GM18498 (cell line): ENCODE data around the gene TBC1D21.

Source experiments
- ATAC-seq: cut with Tn5 transposase; IDR thresholded peaks from one replicate; pipeline ENCODE4 v1.9.1; 2021; ENCODE audit warnings: mild to moderate bottlenecking, moderate library complexity; ENCODE audit not compliant: unreplicated experiment

The TBC1D21 gene

DNA sequence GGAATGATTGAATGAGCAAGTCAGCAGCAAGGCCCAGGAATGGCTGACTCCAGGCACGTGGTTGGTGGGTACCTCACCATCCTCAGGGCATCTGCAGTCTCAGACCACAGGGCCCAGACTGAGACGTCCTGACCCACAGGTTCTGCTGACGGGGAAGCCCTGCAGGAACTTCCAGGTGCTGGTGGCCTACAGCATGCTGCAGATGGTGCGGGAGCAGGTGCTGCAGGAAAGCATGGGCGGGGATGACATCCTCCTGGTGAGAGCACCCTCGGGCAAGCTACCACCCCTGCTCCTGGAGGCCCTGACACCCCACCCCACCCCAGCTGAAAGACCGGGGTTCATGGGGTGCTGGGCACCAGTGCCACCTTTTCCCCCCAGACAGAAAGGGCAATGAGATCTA lies 14.1 kb downstream of the TBC1D21 start:
- no peak for ATAC-seq

DNA sequence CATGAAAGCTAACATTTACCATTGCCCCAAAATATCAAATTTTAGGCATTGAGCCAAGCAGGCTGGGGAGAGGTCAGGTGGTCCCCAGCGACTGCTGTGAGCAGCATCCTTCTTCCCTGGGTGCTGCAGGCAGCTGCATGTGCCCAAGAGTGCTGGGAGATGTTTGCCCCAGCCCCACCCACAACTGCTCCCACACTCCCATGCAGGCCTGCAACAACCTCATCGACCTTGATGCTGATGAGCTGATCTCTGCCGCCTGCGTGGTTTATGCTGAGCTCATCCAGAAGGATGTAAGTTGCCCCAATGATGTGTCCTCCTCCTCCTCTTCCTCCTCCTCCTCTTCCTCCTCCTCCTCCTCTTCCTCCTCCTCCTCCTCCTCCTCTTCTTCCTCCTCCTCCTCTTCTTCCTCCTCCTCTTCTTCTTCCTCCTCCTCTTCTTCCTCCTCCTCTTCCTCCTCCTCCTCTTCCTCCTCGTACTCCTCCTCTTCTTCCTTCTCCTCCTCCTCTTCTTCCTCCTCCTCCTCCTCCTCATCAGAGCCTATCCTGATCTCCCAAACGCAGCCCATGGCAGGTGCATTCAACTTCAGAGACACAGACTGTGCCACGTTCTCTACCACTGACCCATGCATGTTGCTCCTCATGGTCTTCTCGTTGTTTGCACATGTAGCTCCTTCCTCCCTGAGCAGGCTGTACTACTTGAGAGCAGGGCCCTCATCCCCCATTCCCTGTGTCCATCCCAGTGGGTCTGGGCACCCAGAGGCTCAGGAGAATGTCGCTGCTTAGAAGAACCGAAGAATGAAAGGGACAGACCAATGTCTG lies 15.1 kb downstream of the TBC1D21 start:
- no peak for ATAC-seq

DNA sequence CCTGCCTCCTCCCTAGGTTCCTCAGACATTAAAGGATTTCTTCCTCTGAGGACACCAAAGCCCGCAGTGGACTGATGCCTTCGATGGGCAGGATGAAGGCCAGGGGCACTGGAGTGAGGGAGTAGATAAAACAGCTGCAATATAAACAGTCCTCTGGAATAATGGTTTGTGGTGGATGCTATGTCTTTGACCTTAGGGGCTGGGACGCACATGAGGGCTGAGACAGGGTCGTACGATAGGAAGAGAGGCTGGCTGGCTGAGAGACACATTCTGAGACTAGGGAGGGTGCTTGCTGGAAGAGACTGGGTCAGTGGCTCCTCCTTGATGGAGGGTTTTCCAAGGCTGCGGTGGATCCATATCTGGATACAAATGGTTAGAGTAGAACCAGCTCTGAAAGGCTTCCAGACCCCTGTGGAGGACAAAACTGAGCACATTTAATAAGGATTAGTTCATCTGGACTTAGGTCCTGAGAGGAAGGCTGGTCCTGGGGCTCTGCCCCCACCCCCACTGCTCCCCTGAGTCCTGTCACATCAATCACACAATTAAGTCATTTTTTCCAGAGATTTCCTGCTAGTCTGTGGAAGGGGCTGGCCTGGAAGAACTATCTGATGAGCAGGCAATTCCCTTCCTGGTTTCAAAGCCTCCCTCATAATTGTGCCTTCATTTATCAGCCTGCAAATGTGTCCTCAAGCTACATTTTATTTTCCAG lies 15.8 kb downstream of the TBC1D21 start:
- ATAC-seq, result no peak

GRCh38 chr15:73889762-73890124 lies 16.4 kb downstream of the TBC1D21 start:
- no peak for ATAC-seq

DNA sequence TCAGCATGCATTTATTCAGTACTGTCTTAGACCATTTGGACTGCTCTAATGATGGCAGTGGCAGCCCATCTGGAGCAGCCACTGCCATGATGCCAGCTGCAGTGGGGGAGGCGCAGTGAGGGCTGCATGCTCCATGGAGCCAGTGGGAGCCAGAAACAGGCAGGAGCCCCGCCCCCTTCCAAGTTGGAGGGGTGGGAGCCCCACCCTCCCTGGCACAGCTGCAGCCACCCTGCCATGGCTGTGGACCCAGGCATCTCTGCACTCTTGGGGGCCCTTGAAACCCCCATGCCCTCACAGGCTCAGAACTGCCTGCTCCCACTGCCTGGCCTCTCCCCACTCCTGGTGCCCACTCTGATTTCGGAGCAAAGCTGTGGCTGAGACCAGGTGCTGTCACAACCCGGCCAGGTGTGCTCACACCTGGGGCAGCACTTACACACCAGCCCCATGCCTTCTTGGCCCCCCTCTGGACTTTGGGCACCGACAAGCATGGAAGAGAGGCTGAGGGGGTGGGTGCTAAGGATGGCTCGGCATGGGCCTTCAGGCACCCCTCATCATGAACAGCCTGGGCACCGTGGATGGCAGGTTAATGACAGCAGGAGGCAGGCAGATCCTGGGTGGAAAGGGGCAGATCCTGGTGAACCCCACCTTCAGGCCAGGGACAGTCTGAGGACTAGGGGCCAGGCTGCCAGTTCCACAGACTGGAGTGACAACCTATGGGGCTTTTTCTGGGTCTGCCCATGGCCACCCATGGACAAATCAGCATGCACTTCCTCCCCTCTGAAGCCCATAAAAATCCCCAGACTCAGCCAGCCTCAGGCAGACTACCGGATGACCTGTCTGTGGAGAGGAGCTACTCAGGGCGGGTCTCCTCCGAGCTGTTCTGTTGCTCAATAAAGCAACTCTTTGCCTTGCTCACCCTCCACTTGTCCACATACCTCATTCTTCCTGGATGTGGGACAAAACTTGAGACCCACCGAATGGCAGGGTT lies 18.3 kb downstream of the TBC1D21 start:
- ATAC-seq, result no peak

DNA sequence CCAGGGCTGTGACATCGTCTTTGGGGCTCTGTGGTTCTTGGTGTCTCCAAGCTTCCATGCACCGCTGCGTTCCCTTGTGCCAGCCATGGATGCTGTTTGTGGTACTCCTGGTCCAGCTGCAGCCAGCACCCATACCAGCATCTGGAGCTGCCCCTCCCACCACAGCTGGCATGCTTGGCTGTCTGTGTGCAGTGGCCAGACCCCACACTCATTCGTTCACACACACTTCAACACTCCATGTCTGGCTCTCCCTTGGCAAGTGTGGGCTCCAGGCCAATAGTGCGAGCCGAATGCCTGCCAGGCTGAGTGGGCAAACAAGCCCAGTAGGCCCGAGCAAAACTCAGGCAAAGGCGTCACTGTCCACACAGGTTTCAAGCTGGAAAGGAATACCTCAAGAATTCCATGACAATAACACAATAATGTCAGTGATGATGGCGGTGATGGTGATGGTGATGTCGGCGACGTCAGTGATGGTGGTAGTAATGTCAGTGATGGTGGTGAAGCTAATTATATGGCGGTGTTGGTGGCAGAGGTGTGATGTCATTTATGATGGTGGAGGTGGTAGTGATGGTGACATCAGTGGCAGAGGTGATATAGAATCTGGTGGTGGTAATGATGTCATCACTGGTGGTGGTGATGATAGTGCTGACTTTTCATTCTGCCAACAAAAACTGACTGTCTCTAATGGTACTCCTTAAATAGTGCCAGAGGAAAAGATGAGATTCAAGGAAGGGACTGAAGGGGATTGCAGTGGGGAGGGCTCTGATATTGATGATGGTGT lies 19.3 kb downstream of the TBC1D21 start:
- ATAC-seq, result no peak

- no peak for ATAC-seq
Measured at GRCh38 chr15:73894133-73894814, 20.9 kb downstream of the TBC1D21 start.

GRCh38 chr15:73897441-73898261 lies 24.3 kb downstream of the TBC1D21 start:
- ATAC-seq, result no peak

- no peak for ATAC-seq
Measured at GRCh38 chr15:73899197-73900094, 26.1 kb downstream of the TBC1D21 start.

DNA sequence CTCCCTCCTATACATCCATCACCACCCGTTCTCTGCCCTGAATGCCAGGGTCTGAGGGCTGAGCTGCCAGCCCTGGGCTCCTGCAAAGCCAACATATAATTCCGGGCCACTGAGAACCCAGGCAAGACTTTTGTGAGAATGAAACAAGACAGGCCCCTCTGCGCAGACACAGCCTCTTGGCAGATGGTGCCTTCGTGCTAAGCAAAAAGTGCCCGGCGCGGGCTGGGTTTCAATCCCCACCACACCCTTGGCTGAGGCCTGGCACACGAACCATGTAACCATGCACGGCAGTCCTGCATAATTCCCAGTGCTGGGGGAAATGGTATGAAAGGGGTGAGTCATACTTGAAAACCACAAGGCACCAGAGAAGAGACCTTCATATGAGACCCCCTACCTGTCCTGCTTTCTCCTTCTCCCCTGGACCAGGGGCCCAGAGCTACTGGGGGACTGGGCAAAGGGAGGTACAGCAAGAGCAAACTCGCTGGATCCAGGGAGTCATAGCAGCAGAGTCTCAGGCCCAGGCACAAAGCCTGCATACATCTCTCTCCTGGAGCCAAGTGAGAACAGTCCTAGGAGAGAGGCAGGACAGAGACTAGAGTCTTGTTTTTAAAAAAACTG lies 26.8 kb downstream of the TBC1D21 start:
- ATAC-seq, result no peak

DNA sequence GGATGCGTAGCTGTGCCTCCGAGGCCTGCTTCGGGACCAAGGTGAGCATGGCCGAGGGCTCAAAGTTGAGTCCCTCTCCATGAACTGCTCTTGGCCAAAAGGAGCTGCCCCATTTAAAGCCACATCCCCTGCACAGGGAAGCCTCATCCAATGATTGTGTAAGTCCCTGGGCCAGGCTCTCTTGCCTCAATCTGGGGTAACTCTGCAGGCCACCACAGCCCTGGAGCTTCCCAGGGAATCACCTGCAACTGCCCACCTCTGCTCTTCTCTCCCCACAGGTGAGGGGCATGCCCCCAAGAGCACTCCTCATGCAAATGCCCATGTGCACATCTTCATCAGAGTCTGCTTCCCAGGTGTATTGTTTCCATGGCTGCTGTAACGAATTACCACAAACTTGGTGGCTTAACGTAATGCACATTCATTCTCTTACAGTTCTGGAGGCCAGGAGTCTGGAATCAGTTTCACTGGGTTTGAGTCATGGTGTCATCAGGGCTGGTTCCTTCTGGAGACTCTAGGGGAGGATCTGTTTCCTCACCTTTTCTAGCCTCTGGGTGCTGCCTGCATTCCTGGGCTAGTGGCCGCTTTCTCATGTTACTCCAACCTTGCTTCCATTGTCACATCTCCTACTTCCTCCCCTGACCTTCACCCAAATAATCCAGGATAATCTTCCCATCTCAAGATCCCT lies 27.9 kb downstream of the TBC1D21 start:
- ATAC-seq, result no peak

DNA sequence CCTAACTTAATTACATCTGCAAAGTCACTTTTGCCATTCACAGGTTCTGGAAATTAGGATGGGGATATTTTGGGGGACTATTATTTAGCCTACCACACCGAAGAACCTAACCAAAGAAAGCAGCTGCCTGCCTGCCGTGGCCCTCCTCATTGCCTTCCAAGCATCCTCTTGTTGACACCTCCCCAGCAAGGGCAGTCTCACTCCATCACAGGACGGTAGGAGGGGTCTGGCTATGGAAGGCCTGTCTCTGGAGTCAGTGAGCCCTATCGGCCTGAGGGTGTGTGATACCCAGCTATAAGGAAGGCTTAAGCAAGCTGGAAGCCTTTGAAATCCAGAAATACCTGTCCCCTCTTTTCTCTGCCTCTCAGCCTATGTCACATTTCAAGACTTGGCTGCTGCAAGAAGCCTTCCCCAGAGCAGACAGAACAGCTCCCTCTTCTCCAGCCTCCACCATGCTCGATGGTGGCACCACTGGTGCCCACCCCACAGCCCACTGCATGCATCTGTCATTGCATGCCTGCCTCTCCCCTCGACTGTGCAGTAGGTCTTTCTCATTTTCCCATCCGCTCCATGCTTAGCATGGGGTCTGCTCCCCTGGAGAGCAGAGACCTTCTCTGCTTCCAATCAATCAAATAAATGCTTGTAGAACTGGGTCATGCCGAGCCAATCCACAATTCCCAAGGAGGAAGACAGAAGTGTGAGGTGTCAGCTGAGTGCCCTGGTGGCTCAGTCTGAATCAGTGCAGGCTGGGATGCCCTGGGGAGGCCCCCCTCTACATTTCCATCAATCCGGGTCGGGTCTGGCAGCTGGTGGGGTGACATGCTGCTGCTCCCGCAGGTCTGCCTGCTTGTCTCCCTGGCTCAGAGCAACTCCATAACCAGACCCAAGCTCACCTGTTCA lies 29.0 kb downstream of the TBC1D21 start:
- ATAC-seq, result no peak

DNA sequence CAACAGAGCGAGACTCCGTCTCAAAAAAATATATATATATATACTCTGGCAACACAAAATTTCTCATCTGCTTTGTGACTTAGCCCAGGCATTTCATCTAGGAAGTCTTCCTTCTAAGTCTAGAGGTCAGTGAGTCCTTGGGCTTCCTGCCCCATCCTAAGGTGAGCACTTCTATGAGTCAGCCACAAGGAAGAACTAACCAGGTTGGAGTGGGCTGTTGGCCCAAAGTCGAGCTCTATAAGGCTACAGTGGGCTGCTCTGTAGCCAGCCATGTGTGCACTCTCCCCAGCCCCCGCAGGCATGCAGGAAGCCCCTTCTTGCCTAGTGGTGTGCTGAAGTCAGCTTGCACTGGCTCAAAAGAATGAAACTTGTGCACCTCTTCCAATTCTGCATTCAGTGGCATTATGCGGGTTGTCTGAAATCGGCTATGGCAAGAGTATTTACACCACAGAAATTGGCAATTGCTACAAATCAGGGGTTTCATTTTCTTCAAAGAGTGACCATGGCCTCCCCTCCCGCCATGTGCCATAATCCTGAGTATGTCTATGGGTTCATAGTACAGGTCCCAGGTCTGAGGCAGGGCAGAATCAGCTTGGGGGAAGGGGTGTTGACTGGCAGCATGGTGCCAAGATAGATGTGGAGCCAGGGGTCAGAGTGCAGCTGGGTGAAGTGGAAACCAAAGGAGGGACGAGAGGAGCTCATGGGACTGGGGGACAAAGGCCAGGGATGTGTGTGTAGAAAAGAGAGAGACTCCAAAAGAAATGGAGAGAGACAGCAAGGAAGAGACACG lies 30.9 kb downstream of the TBC1D21 start:
- ATAC-seq, result no peak

DNA sequence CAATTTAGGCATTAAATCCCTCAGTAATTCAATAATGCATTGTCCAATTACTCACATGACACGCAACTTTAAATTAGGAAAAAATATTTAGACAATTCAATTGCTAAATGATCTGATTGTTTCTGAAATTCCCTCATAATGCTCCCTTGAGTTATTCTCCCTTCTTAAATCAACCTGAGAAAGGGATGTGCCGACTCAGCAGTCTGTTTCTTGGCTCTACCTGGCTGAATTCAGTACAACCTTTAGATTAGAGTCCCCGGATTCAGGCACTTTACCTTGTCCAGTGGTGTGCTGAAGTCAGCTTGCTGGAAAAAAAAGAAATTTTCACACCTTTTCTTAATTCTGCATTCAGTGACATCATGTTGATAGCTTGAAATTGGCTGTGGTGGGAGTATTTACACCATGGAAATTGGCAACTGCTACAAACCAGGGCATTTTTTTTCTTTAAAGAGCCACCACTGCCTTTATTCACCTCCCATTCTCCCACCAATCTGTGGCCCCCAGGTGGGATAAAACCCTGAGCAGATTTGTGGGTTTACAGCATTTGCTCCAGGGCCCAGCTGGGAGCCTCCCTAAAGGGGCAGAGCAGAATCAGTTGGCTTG lies 32.0 kb downstream of the TBC1D21 start:
- ATAC-seq, result no peak
